IPS-NIHi7 (cell line): Measurements from ENCODE around the gene FCRL6.
A peak's percentile ranks its signal among the peaks of the same experiment; 100 is the strongest.

ENCODE experiments used
- DNase-seq: peaks from one replicate; pipeline ENCODE4 v3.0.0; 2012; ENCODE audit warnings: mixed read lengths; ENCODE audit errors: extremely low spot score

FCRL6 gene

GRCh38 chr1:159835356-159835755, 33.2 kb downstream of the FCRL6 start:
- no peak for DNase-seq

GRCh38 chr1:159835862-159836525, 33.8 kb downstream of the FCRL6 start:
- DNase-seq: peak; percentile 26

- DNase-seq: no peak
Measured at GRCh38 chr1:159838715-159839114, 36.6 kb downstream of the FCRL6 start.

- no peak for DNase-seq
Measured at GRCh38 chr1:159839116-159839849, 37.1 kb downstream of the FCRL6 start.

GRCh38 chr1:159841749-159842148, 39.6 kb downstream of the FCRL6 start:
- no peak for DNase-seq

- no peak for DNase-seq
Measured at GRCh38 chr1:159843459-159843858, 41.3 kb downstream of the FCRL6 start.

- DNase-seq: no peak
Measured at GRCh38 chr1:159845751-159846629, 43.8 kb downstream of the FCRL6 start.

- no peak for DNase-seq
Measured at GRCh38 chr1:159847231-159847630, 45.1 kb downstream of the FCRL6 start.

- DNase-seq: no peak
Measured at GRCh38 chr1:159848326-159848725, 46.2 kb downstream of the FCRL6 start.

GRCh38 chr1:159849626-159850366, 47.6 kb downstream of the FCRL6 start:
- DNase-seq: no peak

- DNase-seq: no peak
Measured at GRCh38 chr1:159851407-159851806, 49.2 kb downstream of the FCRL6 start.

- no peak for DNase-seq
Measured at GRCh38 chr1:159853417-159854115, 51.4 kb downstream of the FCRL6 start.

- DNase-seq: peak; percentile 69
Measured at GRCh38 chr1:159854116-159854692, 52.0 kb downstream of the FCRL6 start.

GRCh38 chr1:159854693-159855192, 52.6 kb downstream of the FCRL6 start:
- DNase-seq: peak; percentile 69

GRCh38 chr1:159855709-159856108, 53.5 kb downstream of the FCRL6 start:
- DNase-seq: no peak

- no peak for DNase-seq
Measured at GRCh38 chr1:159856576-159856975, 54.4 kb downstream of the FCRL6 start.

- DNase-seq: no peak
Measured at GRCh38 chr1:159857889-159858288, 55.7 kb downstream of the FCRL6 start.

- no peak for DNase-seq
Measured at GRCh38 chr1:159859767-159860322, 57.7 kb downstream of the FCRL6 start.

- no peak for DNase-seq
Measured at GRCh38 chr1:159860456-159860855, 58.3 kb downstream of the FCRL6 start.

GRCh38 chr1:159861218-159861617, 59.1 kb downstream of the FCRL6 start:
- no peak for DNase-seq
